Endothelial cell (in vitro differentiated cells): ENCODE data around the gene PLA2G5. TPM values are rescaled to one million over a fixed set of nuclear protein-coding genes. Genes with fewer than 3 reads are reported as not detected.

Experiments
- DNase-seq: peaks from one replicate; pipeline ENCODE4 v3.0.0; 2021; ENCODE audit warnings: low spot score
- H3K27ac Mint-ChIP-seq: one replicate; pipeline ENCODE4 v1.8.0; 2021; ENCODE audit warnings: mixed read lengths, inconsistent platforms; ENCODE audit not compliant: unreplicated experiment
- H3K27me3 Mint-ChIP-seq: one replicate; pipeline ENCODE4 v1.8.0; 2021; ENCODE audit warnings: mild to moderate bottlenecking, moderate library complexity, mixed read lengths, inconsistent platforms; ENCODE audit not compliant: unreplicated experiment
- H3K36me3 Mint-ChIP-seq: one replicate; pipeline ENCODE4 v1.8.0; 2021; ENCODE audit warnings: mild to moderate bottlenecking, low read depth, mixed read lengths, inconsistent platforms; ENCODE audit not compliant: unreplicated experiment
- H3K4me1 Mint-ChIP-seq: one replicate; pipeline ENCODE4 v1.8.0; 2021; ENCODE audit warnings: mild to moderate bottlenecking, mixed read lengths, inconsistent platforms; ENCODE audit not compliant: unreplicated experiment
- H3K4me3 Mint-ChIP-seq: one replicate; pipeline ENCODE4 v1.8.0; 2021; ENCODE audit warnings: mild to moderate bottlenecking, mixed read lengths, inconsistent platforms; ENCODE audit not compliant: unreplicated experiment
- H3K9me3 Mint-ChIP-seq: one replicate; pipeline ENCODE4 v1.8.0; 2021; ENCODE audit warnings: mixed read lengths, inconsistent platforms; ENCODE audit not compliant: unreplicated experiment
- CTCF ChIP-seq: fragments of 200-600 bp; sonication (generic); IDR thresholded peaks from one replicate; pipeline ENCODE4 v1.5.0; 2021; ENCODE audit warnings: antibody characterized with exemption; ENCODE audit not compliant: unreplicated experiment
- total RNA-seq: library from RNA; stranded (reverse); fragmentation: NEBNext Ultra II Directional; extraction: Animal tissue kit (Norgen Biotek cat#: 25700); gene quantifications from one replicate; pipeline ENCODE4 v1.2.1, GENCODE V29; 2021; ENCODE audit not compliant: unreplicated experiment

PLA2G5 gene
- total RNA-seq, 1 donor from 2014 or later = 0.77 TPM

- no peak for TF ChIP-seq CTCF
- Mint-ChIP-seq H3K27me3 (peaks cover 2% of the 10 kb centered on the region), H3K4me1 (peaks cover 2% of the 10 kb centered on the region), H3K9me3 (no peaks in the 10 kb centered on the region), H3K27ac (no peak within 1 kb of the TSS), H3K4me3 (no peak within 1 kb of the TSS), H3K36me3 (no peaks in the 10 kb centered on the region)
- DNase-seq = no peak
These were observed 49.4 kb downstream of the PLA2G5 start, which contains the start of gene PLA2G2D for GRCh38 chr1:20119347-20119746. Gene PLA2G2D (minus strand): TSS chr1:20119536. CDS start chr1:20119498, 38 bp downstream.

GRCh38 chr1:20120796-20121195 is 50.8 kb downstream of the PLA2G5 start:
- no peak for DNase-seq
- no peaks in the 10 kb centered on the region for H3K9me3 Mint-ChIP-seq

GRCh38 chr1:20123722-20124455 is 53.9 kb downstream of the PLA2G5 start:
- DNase-seq = no peak
- Mint-ChIP-seq H3K4me3 (no peak overlapping the region), H3K27me3 (peaks cover 5% of the 10 kb centered on the region), H3K9me3 (no peaks in the 10 kb centered on the region), H3K36me3 (no peaks in the 10 kb centered on the region), H3K4me1 (no peaks in the 10 kb centered on the region), H3K27ac (no peak overlapping the region)
- TF ChIP-seq CTCF = no peak

More at GRCh38 chr1:20120796-20121195, 50.8 kb downstream of the PLA2G5 start:
- Mint-ChIP-seq H3K27me3 (no peaks in the 10 kb centered on the region), H3K36me3 (no peaks in the 10 kb centered on the region), H3K27ac (no peak overlapping the region), H3K4me1 (no peaks in the 10 kb centered on the region), H3K4me3 (no peak overlapping the region)
- no peak for TF ChIP-seq CTCF

DNA sequence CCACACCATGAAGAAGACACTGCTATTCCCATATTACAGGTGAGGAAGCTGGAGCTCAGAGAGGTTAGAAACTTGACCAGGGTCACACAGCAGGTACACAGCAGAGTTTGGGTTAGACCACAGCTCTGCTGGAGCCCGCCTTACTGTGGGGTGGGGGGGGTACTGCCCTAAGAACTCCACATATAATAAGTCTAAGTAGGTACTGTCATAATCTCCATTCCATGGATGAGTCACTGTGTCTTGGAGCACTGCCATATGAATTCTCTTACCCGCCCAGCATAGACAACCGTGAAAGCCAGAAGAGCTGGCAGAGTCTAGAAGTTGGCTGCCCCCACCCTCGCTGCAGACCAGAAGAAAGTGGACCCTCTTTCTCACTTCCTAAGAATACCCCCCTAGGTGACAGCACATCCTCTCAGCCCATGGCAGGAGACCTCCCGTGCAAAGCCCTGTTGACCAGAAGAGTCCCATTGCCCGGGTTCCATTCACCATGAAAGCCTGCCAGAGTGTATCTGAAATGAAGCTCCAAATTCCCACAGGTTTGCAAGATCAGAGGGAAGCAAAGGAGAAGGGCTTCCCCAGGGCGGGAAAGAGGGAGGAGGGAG is 54.6 kb downstream of the PLA2G5 start:
- H3K4me1 Mint-ChIP-seq = no peaks in the 10 kb centered on the region
- no peak overlapping the region for H3K4me3 Mint-ChIP-seq
- no peak for TF ChIP-seq CTCF
- peaks cover 5% of the 10 kb centered on the region for H3K27me3 Mint-ChIP-seq
- DNase-seq = no peak
- H3K27ac Mint-ChIP-seq = no peak overlapping the region
- H3K36me3 Mint-ChIP-seq = no peaks in the 10 kb centered on the region
- H3K9me3 Mint-ChIP-seq = no peaks in the 10 kb centered on the region

GRCh38 chr1:20125100-20125499 is 55.1 kb downstream of the PLA2G5 start:
- Mint-ChIP-seq H3K27ac (no peak overlapping the region), H3K27me3 (peaks cover 5% of the 10 kb centered on the region), H3K4me3 (no peak overlapping the region), H3K9me3 (no peaks in the 10 kb centered on the region), H3K36me3 (no peaks in the 10 kb centered on the region), H3K4me1 (no peaks in the 10 kb centered on the region)
- no peak for TF ChIP-seq CTCF
- no peak for DNase-seq
